ENCODE results near the gene GNA12.

The GNA12 gene

DNA sequence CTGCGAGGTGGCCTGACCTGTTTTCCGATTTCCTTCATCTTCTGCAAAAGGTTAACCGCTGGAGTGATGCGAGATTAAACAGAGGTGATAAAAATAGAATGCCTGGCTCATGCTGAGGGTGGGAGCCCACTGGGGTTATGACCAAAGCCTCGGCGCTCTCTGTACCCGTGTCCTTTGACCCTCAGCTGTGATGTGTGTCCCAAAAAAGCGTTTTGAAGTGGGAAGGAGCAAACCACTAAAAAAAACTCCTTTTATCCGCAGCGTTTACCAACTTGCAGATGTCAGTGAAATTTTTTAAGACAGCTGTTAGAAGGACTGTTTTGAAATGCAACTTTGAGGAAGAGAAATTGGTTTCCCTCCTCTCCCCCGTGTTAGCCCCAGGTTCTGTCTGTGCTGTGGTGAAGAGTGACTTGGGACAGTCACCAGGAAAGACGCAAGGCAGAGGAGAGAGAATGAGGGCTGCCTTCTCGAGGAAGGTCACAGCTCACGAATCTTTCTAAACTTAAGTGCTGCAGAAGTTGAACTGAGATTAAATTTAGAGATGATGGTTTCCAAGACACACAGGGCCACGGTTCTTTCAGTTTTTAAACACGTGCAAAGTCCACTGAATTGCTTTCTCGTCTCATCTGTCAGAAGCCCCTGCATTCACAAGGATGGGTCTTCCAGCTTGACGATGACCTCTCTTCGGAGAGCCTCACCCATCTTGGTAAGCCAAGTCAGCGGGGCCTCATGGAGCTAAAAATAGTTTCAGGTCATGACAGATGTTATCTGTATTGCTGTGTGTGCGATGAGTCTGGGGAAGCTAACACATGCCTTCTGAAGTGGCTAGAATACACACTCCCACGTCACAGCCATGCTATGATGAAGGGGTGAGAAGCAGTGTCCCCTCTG lies 128.5 kb downstream of the GNA12 start:
- Histone ChIP-seq H3K4me1 (ENCODE audit: insufficient read depth, poor library complexity, severe bottlenecking) (no peaks in the 10 kb centered on the region), H3K4me3 (ENCODE audit: severe bottlenecking) (no peak overlapping the region), H3K9me3 (ENCODE audit: severe bottlenecking) (no peaks in the 10 kb centered on the region), H3K27me3 (ENCODE audit: insufficient read depth, poor library complexity, severe bottlenecking) (no peaks in the 10 kb centered on the region), H3K27ac (ENCODE audit: poor library complexity, severe bottlenecking) (no peak overlapping the region), H3K36me3 (ENCODE audit: low read depth) (peaks cover 6% of the 10 kb centered on the region)
- DNase-seq (ENCODE audit: low spot score) (no peak), ATAC-seq (ENCODE audit: low read depth) (no peak)
- no peak for TF ChIP-seq CTCF (IDR thresholded peaks at IDR 0.05; ENCODE audit: poor library complexity, severe bottlenecking)

GRCh38 chr7:2714636-2715035 lies 129.5 kb downstream of the GNA12 start:
- Histone ChIP-seq H3K9me3 (ENCODE audit: severe bottlenecking) (no peaks in the 10 kb centered on the region), H3K27ac (ENCODE audit: poor library complexity, severe bottlenecking) (no peak overlapping the region), H3K4me1 (ENCODE audit: insufficient read depth, poor library complexity, severe bottlenecking) (no peaks in the 10 kb centered on the region), H3K36me3 (ENCODE audit: low read depth) (no peaks in the 10 kb centered on the region), H3K27me3 (ENCODE audit: insufficient read depth, poor library complexity, severe bottlenecking) (no peaks in the 10 kb centered on the region), H3K4me3 (ENCODE audit: severe bottlenecking) (no peak overlapping the region)
- no peak for ATAC-seq (ENCODE audit: low read depth)
- no peak for TF ChIP-seq CTCF (IDR thresholded peaks at IDR 0.05; ENCODE audit: poor library complexity, severe bottlenecking)
- no peak for DNase-seq (ENCODE audit: low spot score)

DNA sequence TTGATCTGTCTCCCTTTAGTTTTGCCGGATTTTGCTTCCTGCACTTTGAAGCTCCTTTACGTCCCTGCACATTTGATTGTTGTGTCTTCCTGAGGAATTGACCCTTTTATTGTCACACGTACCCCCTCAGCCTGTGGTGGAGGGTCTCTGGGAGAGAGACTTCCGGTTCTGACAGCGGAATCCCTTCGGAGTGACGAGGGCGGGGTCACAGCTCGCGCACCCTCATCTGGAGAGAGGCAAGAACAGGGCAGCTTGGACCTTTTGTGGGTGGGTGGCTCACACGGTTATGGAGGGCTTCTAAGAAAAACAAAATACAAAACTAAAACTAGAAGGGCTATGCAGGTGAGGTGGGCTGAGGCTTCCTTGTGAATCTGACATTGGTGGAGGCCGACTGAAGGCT lies 130.1 kb downstream of the GNA12 start:
- H3K27me3 ChIP-seq (ENCODE audit: insufficient read depth, poor library complexity, severe bottlenecking), result no peaks in the 10 kb centered on the region
- DNase-seq (ENCODE audit: low spot score) (no peak), ATAC-seq (ENCODE audit: low read depth) (no peak)
- H3K36me3 ChIP-seq (ENCODE audit: low read depth), result no peaks in the 10 kb centered on the region
- H3K9me3 ChIP-seq (ENCODE audit: severe bottlenecking), result no peaks in the 10 kb centered on the region
- H3K4me1 ChIP-seq (ENCODE audit: insufficient read depth, poor library complexity, severe bottlenecking), result no peaks in the 10 kb centered on the region
- no peak for TF ChIP-seq CTCF (IDR thresholded peaks at IDR 0.05; ENCODE audit: poor library complexity, severe bottlenecking)
- no peak overlapping the region for H3K4me3 ChIP-seq (ENCODE audit: severe bottlenecking)
- H3K27ac ChIP-seq (ENCODE audit: poor library complexity, severe bottlenecking), result no peak overlapping the region

GRCh38 chr7:2713370-2713769 lies 130.7 kb downstream of the GNA12 start:
- H3K4me3 ChIP-seq (ENCODE audit: severe bottlenecking), result no peak overlapping the region
- DNase-seq (ENCODE audit: low spot score), result no peak
- H3K4me1 ChIP-seq (ENCODE audit: insufficient read depth, poor library complexity, severe bottlenecking), result no peaks in the 10 kb centered on the region

More at GRCh38 chr7:2713370-2713769, 130.7 kb downstream of the GNA12 start:
- no peak overlapping the region for H3K27ac ChIP-seq (ENCODE audit: poor library complexity, severe bottlenecking)
- no peak for TF ChIP-seq CTCF (IDR thresholded peaks at IDR 0.05; ENCODE audit: poor library complexity, severe bottlenecking)
- no peaks in the 10 kb centered on the region for H3K9me3 ChIP-seq (ENCODE audit: severe bottlenecking)
- no peak for ATAC-seq (ENCODE audit: low read depth)
- H3K27me3 ChIP-seq (ENCODE audit: insufficient read depth, poor library complexity, severe bottlenecking), result no peaks in the 10 kb centered on the region
- no peaks in the 10 kb centered on the region for H3K36me3 ChIP-seq (ENCODE audit: low read depth)

Data from RWPE2 (cell line).